Hepatocyte (in vitro differentiated cells): ENCODE measurements around the gene SRC.

Source experiments
- EZH2 ChIP-seq: fragments of 200-600 bp; sonication (generic); IDR thresholded peaks from 2 replicates; pipeline ENCODE4 v1.6.1; 2016; ENCODE audit warnings: antibody characterized with exemption, mild to moderate bottlenecking, borderline replicate concordance
- EZH2phosphoT487 ChIP-seq: fragments of 200-600 bp; sonication (generic); IDR thresholded peaks from one replicate; pipeline ENCODE4 v1.6.1; 2018; ENCODE audit warnings: antibody characterized with exemption, mild to moderate bottlenecking, low read depth, moderate library complexity; ENCODE audit not compliant: unreplicated experiment, severe bottlenecking
- TF ChIP-seq, protein P1 (sequence below): fragments of 200-600 bp; sonication (generic); IDR thresholded peaks from 2 replicates; pipeline ENCODE4 v1.5.1; 2016; ENCODE audit warnings: antibody characterized with exemption, mild to moderate bottlenecking; ENCODE audit not compliant: poor library complexity

DNA sequence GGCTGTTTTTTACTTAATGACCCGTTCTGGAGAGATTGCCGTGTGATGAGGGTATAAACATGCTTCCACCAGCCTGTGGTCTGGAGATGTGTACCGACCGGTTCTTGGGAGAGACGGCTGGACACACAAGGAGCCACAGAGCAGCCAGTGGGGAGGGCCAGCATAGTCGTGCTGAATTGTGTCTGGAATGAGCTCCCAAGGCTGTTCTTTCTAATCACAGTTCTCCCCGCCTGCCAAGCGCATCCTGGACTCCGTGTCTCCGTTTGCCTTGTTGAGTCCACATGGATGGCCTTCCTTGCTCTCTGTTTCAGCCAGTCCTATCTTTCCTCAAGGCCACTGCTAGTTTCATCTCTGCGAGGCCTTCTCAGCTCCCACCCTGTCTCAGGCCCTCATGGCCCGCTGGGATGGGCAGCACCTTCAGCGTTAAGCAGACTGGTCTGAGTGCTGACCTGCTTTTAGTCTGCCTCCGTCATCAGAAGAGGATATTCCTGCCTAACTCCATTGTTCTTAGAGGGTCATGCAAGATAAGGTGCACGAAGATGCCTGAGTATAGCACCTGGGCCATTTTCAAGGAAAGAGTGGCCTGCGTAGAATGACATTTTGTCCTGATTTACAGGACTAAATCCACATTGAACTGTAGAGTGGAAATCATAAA is 35.9 kb upstream of the SRC start:
- TF ChIP-seq, protein P1, sequence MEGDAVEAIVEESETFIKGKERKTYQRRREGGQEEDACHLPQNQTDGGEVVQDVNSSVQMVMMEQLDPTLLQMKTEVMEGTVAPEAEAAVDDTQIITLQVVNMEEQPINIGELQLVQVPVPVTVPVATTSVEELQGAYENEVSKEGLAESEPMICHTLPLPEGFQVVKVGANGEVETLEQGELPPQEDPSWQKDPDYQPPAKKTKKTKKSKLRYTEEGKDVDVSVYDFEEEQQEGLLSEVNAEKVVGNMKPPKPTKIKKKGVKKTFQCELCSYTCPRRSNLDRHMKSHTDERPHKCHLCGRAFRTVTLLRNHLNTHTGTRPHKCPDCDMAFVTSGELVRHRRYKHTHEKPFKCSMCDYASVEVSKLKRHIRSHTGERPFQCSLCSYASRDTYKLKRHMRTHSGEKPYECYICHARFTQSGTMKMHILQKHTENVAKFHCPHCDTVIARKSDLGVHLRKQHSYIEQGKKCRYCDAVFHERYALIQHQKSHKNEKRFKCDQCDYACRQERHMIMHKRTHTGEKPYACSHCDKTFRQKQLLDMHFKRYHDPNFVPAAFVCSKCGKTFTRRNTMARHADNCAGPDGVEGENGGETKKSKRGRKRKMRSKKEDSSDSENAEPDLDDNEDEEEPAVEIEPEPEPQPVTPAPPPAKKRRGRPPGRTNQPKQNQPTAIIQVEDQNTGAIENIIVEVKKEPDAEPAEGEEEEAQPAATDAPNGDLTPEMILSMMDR, result no peak
- no peak for TF ChIP-seq EZH2
- TF ChIP-seq EZH2phosphoT487, result no peak
